Measurements from ENCODE around the gene COL4A2.

- no peak for TF ChIP-seq CTCF (IDR thresholded peaks at IDR 0.05 in 4 of 5, conservative IDR thresholded peaks at IDR 0.05 in 1 of 5)
- no peak for TF ChIP-seq POLR2A (IDR thresholded peaks at IDR 0.05)
Measured at GRCh38 chr13:110352735-110353134, 45.7 kb downstream of the COL4A2 start.
